ENCODE measurements around the gene LARP1. TPM values are rescaled to one million over a fixed set of nuclear protein-coding genes. Genes with fewer than 3 reads are reported as not detected.

The LARP1 gene
- polyA plus RNA-seq, 2 of the 4 experiments (the other 2 are of a cell fraction): 87.0 to 112 TPM

- TF ChIP-seq HOXB13 (CRISPR knock-in tag; IDR thresholded peaks at IDR 0.05; ENCODE audit: low read depth) (no peak), HMGXB4 (CRISPR knock-in tag; IDR thresholded peaks at IDR 0.05; ENCODE audit: borderline replicate concordance) (no peak), RAD21 (conservative IDR thresholded peaks at IDR 0.05 in 1 of 2, IDR thresholded peaks at IDR 0.05 in 1 of 2) (no peak), ELK1 (IDR thresholded peaks at IDR 0.05; ENCODE audit: low read depth, low read length) (no peak), HES2 (IDR thresholded peaks at IDR 0.05) (no peak), POLR2AphosphoS2 (conservative IDR thresholded peaks at IDR 0.05; ENCODE audit: low read length) (no peak), SMC3 (IDR thresholded peaks at IDR 0.05) (no peak), RFX5 (IDR thresholded peaks at IDR 0.05) (no peak), HOXA7 (CRISPR knock-in tag; IDR thresholded peaks at IDR 0.05) (no peak), NFE2L2 (conservative IDR thresholded peaks at IDR 0.05; ENCODE audit: low read length) (no peak), SREBF2 (IDR thresholded peaks at IDR 0.05) (no peak), ESRRA (IDR thresholded peaks at IDR 0.05; ENCODE audit: borderline replicate concordance, low read length) (no peak), ATOH8 (CRISPR knock-in tag; IDR thresholded peaks at IDR 0.05; ENCODE audit: low read depth) (no peak), EHF (CRISPR knock-in tag; IDR thresholded peaks at IDR 0.05) (no peak), RARB (CRISPR knock-in tag; IDR thresholded peaks at IDR 0.05) (no peak), EP300 (IDR thresholded peaks at IDR 0.05) (no peak), FOSL2 (IDR thresholded peaks at IDR 0.05) (no peak), FOSL2 (CRISPR knock-in tag; IDR thresholded peaks at IDR 0.05) (peak; percentile 26; the same call in 1 of the 2 replicates), NPAS2 (CRISPR knock-in tag; IDR thresholded peaks at IDR 0.05; ENCODE audit: borderline replicate concordance) (no peak), CBX8 (IDR thresholded peaks at IDR 0.05) (no peak), POLR2A (IDR thresholded peaks at IDR 0.05; ENCODE audit: low read length) (peak; percentile 85), NR3C1 (IDR thresholded peaks at IDR 0.05) (no peak), CEBPB (IDR thresholded peaks at IDR 0.05) (no peak), TP53 (CRISPR knock-in tag; IDR thresholded peaks at IDR 0.05) (no peak), EHMT2 (IDR thresholded peaks at IDR 0.05; ENCODE audit: low read depth) (no peak), CBX2 (IDR thresholded peaks at IDR 0.05; ENCODE audit: borderline replicate concordance, low read depth) (no peak), ZSCAN20 (CRISPR knock-in tag; IDR thresholded peaks at IDR 0.05) (no peak), CTCF (IDR thresholded peaks at IDR 0.05) (no peak), CHD4 (IDR thresholded peaks at IDR 0.05; ENCODE audit: borderline replicate concordance) (no peak), PBX3 (IDR thresholded peaks at IDR 0.05) (peak; percentile 48), RNF2 (IDR thresholded peaks at IDR 0.05; ENCODE audit: borderline replicate concordance, low read depth) (no peak)
Measured at GRCh38 chr5:154858297-154858971, 103.3 kb downstream of the LARP1 start, which contains the start of gene CNOT8 (continued).

Measured in A549 (cell line).